GM18951 (cell line): Measurements from ENCODE around the gene EDAR.

ENCODE experiments used
- POLR2A ChIP-seq: IDR thresholded peaks from 4 replicates; pipeline ENCODE4 v1.6.1; 2011; ENCODE audit warnings: mild to moderate bottlenecking; ENCODE audit not compliant: insufficient read length, insufficient read depth; ENCODE audit errors: extremely low read depth
- in situ Hi-C: fragments of 300-500 bp; cut with MboI; formaldehyde crosslinking; loops from one replicate; pipeline ENCODE4 v1.12.0; 2022; ENCODE audit warnings: low sequenced_read_pairs, mixed read lengths, inconsistent platforms; ENCODE audit not compliant: unreplicated experiment

The EDAR gene

DNA sequence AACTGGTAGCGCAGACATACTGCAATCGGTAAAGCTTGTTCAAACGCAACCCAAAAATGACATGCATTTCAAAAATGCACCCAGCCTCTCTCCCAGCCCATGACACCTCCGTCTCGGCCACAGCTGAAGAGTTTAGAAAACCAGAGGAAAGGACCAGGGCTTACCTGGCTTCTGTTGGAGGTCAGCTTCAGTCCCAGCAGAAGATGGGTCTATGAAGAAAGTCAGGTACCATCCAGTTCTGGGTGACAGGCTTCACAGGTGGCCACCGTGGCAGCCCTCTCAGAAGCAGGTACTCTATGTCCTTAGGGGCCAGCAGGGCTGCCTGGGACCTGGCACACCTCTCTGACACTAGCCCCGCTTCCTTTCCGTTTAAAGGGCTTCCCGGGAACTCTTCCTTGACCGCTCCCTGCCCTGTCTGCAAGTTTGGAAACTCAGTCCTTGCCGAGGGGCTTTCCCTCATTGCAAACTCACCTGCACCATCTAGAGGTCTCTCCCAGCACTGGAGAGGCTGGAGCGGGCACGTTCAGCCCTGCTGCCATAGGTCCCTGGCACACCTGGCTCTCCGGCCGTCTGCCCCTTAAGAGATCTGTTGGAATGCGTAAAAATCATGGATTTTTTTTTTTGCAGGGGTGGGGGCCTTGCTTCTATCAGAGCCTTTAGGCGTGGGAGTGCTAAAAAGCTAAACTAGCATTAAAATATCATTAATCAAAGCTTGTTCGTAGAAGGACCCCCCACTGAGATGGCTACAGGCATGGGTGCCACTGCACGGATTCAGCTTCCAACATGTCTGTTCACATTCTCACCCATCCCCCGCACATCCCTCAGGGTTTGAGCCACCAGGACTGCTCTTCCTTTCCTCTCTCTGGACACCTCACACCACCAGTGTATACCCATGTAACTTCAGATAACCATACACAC lies at the start of gene EDAR:
TSS of gene EDAR (minus strand) at position 425 of the 918 bp plus-strand sequence. CDS start 58,206 bp downstream, outside the sequence.
- TF ChIP-seq POLR2A, result no peak
- in situ Hi-C loops, result no loop called here

DNA sequence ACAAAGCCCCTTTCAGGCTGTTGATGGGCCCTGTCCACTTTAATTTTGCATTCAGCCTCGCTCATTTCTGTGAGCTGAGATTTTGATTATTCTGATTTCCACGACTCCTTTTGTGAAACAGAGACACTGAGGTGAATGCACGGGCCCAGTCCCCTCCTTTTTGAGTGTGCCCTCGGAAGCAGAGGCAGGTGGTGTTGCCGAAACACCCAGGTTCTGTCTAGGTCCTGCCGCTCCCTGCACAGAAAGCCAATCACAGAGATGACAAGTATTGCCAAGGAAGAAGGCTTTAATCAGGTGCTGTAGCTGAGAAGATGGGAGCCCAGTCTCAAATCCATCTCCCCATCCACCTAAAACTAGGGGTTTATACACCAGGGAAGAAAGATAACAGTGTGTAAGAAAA lies 44.2 kb upstream of the EDAR start:
- no peak for TF ChIP-seq POLR2A
- in situ Hi-C loops, result no loop called here

DNA sequence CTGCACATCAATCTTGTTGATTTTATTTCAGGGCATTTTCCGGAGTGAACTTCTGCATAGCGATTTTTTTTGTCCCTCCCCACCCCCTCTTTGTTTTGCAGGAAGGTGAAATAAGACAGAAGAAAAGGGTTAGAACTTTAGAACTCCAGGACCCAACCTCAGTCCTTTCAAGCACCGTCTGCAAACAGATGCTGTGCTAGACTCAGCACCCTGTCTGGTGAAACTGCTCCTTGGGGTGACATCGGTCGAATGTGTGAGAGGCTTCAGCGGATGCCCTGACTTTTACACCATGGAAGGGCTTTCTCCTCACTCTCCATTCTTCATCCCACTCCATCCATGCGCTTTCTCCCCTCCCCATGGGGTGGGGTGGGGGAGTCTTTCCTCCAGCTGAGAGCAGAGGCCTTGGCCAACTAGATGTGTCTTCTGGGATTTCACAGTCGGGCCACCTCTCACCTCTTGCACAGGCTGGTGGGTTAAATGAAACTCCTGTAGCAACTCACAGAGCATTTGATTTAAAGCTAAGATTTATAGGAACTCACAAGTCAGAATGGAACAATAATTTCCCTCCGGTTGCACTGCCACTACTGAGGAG lies 43.3 kb upstream of the EDAR start:
- TF ChIP-seq POLR2A, result no peak
- in situ Hi-C loops, result no loop called here

DNA sequence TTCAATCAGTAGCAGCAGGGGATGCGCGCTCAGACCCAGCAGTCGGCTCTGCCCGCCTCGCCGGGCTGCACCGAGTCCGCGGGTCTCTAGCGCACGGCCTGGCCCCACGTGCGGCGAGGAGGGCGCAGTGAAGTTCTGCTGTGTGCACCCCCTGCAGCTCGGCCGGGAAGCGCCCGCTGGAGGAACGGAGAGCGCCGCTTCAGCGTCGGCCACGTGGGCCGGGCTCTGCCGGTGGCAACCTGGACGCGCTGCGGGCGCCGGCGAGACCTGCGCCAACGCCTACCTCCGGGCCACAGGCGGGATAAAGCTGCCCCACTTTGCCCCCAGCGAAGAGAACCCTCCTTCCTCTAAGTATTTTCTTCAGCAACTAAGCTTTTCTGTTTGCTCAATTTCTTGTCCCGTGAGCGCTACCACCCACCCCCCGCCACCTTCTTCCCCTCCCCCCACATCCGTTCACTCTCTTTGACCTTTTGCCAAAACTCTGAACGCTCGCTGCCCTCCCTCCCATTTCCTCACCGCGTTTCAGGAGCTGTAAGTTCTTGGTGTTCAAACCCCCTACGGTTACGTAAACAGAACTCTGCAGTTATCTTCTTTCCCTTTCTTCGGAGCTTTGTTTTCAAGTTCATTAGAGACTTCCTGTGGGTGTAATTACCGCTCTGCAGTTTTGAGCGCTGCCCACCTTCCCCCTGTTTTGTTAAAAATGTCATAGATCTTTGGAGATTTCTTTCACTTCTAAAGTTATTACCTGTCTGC lies 42.6 kb upstream of the EDAR start:
- no peak for TF ChIP-seq POLR2A
- in situ Hi-C loops, result no loop called here

DNA sequence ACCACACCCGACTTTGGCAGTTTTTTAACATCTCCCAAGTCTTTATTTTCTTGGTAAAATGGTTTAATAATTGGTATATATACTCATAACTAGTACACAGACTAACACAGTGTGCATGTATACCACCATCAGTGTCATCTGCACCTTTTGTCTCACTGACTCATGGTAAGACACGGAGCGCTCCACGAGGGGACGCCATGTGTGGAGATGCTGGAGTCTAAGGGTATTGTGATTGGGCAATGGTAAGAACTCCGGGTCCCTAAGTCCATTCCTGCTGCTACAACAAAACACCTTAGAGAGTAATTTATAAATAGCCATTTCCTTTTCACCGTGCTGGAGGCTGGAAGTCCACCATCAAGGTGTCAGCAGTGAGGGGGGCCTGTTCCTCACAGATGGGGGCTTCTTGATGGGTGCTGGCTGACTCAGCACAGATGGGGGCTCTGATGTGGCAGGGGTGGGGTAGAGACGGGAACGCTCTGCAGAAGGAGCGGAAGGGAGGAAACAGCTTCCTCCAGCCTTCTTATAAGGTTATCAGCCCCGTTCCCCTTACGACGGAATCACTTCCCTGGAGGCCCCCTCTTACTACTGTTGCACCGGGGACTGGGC lies 42.0 kb upstream of the EDAR start:
- in situ Hi-C loops, result no loop called here
- no peak for TF ChIP-seq POLR2A

DNA sequence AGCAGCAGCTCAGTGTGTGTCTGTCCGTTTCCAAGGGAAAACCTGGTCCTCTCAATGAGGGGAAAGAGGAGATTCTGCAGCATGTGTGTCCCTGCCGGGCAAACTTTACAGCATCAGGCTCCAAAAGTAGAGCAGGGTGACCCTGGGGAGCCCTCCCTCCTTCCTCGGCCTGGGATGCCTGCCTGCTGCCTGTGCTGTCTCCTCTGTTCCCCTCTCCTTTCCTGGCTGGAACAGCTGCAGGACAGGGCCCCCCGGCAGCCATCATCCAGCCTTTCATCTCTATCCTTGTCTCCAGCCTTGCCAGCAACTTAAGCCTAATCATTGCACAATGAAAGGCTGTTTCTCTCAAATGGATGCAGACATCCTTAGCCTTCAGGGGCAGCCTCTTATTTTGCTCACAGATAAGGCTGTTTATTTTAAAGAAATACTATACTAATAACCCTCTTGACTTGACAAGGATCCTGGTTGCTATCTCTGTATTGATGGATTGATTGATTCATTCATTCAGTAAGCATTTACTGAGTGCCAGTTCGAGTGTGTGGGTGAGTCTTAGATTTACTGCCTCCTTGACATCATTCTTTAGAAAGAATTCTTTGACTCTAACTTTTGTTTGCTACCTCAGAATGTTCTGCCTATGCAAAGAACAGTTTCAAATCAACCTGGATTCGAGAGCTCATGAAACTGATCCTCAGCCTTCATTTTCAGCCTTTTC lies 40.6 kb upstream of the EDAR start:
- in situ Hi-C loops, result no loop called here

DNA sequence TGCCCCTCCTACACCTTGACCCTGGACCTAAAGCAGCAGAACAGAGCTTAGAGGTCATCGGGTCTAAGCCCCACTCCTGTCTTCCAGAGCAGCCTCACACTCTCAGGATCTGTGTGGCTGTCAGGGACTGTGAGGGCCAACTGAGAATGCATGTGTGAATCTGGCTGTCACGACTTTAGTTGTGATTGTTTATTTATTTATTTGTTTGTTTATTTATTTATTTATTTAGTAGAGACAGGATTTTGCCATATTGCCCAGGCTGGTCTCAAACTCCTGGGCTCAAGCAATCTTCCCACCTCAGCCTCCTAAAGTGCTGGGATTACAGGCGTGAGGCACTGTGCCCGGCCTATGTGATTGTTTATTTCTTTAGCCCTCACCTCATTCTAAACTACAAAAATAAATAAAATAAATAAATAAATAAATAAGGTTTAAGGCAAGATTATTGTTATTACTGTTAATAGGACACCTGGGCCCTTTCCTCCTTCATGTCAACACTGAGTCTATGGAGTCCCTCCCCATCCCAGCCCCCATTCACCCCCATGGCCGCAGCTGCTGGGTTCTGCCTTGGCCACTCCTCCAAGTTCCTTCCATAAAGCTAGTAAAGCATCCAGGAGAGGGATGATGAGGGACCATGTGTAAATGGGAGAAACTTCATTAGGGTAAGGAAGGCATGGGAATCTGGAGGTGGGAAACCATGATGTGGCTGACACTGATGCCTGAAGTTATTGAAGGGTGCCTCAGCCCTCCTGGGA lies 39.9 kb upstream of the EDAR start:
- no peak for TF ChIP-seq POLR2A
- in situ Hi-C loops, result no loop called here

More for the DNA sequence above, 40.6 kb upstream of the EDAR start:
- TF ChIP-seq POLR2A, result no peak

DNA sequence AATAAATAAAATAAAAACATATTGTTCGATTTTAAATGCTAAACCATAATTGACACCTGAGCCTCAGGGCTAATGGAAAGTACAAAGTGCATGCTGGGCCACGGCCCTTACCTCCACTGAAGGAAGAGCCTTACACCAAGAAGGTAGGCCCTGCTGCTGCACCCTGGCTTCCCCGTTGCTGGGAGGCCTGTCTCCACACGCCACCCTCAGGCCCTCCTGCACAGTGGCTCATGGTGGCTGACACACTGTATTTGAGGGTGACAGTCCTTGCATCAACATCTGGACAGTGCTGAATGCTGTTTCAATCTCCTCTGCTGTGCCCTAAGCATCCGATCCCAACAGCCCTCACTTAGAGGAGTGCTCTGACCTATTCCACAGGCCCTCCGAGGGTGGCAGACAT lies 39.3 kb upstream of the EDAR start:
- in situ Hi-C loops, result no loop called here
- TF ChIP-seq POLR2A, result no peak

DNA sequence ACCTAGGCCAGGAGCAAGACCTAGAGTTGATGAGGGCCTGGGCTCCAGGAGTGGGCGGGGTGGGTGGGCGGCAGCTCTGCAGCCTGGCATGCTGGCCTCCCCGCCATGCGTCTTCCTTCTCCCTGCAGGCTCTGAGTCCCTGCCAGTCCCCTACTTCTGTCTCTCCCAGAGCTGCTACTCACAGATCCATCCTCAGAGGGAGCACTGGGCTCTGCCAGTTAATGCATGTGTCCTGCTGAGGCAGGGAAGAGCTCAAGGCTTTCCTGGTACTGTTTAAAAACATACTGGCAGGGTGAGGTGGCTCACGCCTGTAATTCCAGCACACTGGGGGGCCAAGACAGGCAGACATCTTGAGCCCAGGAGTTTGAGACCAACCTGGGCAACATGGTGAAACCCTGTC lies 38.7 kb upstream of the EDAR start:
- TF ChIP-seq POLR2A, result no peak
- in situ Hi-C loops, result no loop called here

DNA sequence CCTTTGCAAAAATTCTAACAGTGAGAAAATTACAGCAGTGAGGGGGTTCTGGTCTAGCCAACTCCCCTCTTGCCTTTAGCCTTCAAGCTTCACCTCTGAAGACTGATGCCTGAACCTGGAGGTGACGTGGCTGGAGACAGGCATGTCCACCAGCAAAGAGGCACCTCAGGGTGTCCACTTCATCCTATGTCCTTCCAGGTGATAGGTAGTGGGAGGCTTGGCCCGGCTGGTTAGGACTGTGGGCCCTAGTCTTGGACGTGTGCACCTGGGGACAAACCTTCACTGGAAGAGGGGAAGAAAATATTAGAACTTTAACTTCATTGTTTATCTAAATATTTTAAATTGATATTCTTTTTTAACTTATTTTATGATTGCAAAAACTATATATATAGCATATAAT lies 35.5 kb upstream of the EDAR start:
- in situ Hi-C loops, result no loop called here
- no peak for TF ChIP-seq POLR2A

DNA sequence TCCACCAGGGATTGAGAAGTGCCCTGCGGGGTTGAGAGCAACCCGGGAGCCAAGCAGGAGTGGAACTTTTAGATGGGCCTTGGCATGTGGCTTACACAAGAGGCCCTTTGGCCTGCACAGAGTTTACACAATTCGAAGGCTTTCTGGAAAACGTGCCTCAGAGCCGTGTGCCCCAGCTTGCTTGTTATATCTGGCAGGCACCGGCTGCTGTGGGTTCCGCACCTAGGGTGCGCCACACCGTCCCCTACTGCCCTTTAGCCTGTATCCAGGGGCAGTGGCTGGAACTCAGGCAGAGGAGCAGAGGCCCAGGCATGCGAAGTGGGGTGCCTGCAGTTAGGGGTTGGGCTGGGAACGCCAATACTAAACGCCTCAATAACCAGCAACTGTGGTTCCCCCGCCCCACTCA lies 32.9 kb upstream of the EDAR start:
- in situ Hi-C loops, result no loop called here

DNA sequence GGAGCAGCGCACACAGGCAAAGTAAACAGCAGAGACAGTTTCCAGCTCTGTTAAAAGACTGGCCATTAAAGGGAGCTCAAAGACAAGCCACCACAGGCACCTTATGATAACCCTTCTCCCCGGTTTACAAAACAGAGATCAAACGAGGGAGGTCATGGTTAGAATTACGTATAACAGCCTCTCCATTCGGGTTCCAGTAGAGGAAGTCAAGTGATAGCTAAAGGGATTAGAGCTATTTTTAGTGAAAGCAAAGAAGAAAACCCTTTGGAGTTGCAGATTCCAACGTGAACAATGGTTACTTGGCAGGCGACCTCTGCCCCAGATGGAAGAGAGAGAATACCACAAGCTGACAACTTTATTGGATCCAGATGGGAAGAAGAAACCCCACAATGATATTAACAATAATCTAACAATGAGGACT lies 31.2 kb upstream of the EDAR start:
- TF ChIP-seq POLR2A, result no peak
- in situ Hi-C loops, result no loop called here

More for the DNA sequence above, 32.9 kb upstream of the EDAR start:
- no peak for TF ChIP-seq POLR2A
